Calu3 (cell line): ENCODE measurements around the gene COX8C. TPM values are rescaled to one million over a fixed set of nuclear protein-coding genes. Genes with fewer than 3 reads are reported as not detected.

Experiments
- BruUV-seq: library from RNA; stranded (reverse); fragments of 400-500 nt; replicated peaks from 2 replicates; lab custom pipeline; 2021; lab: Mats Ljungman, UMichigan
- CTCF ChIA-PET: fragments of 300-600 bp; sonication (Branson Sonifier 250); formaldehyde crosslinking; loops from one replicate; lab custom pipeline; 2022; ENCODE audit warnings: antibody characterized with exemption; lab: Charles Lee
- DNase-seq: peaks from one replicate; pipeline ENCODE4 v3.0.0; 2022
- H3K27ac Mint-ChIP-seq: one replicate; pipeline ENCODE4 v1.8.0; 2022; ENCODE audit warnings: mixed read lengths; ENCODE audit not compliant: unreplicated experiment
- H3K27me3 Mint-ChIP-seq: one replicate; pipeline ENCODE4 v1.8.0; 2022; ENCODE audit warnings: mixed read lengths; ENCODE audit not compliant: unreplicated experiment
- H3K36me3 Mint-ChIP-seq: one replicate; pipeline ENCODE4 v1.8.0; 2022; ENCODE audit warnings: mild to moderate bottlenecking, moderate library complexity, mixed read lengths; ENCODE audit not compliant: insufficient read depth, unreplicated experiment
- H3K4me1 Mint-ChIP-seq: one replicate; pipeline ENCODE4 v1.8.0; 2022; ENCODE audit warnings: mild to moderate bottlenecking, low read depth, mixed read lengths; ENCODE audit not compliant: unreplicated experiment
- H3K4me3 Mint-ChIP-seq: one replicate; pipeline ENCODE4 v1.8.0; 2022; ENCODE audit warnings: mild to moderate bottlenecking, low read depth, moderate library complexity, mixed read lengths; ENCODE audit not compliant: unreplicated experiment
- H3K9me3 Mint-ChIP-seq: one replicate; pipeline ENCODE4 v1.8.0; 2022; ENCODE audit warnings: low read depth, mixed read lengths; ENCODE audit not compliant: unreplicated experiment
- intact Hi-C: fragments of 100-400 bp; cut with micrococcal nuclease; formaldehyde crosslinking; loops from one replicate; pipeline ENCODE4 v1.10.0; 2022; ENCODE audit not compliant: unreplicated experiment
- total RNA-seq: library from RNA; stranded (reverse); gene quantifications from 2 replicates; pipeline ENCODE4 v1.2.3, GENCODE V29; 2022
- TF ChIP-seq, protein P1 (sequence below): fragments of 200-600 bp; IDR thresholded peaks from one replicate; pipeline ENCODE4 v1.8.0; 2022; ENCODE audit warnings: antibody characterized with exemption; ENCODE audit not compliant: unreplicated experiment

The COX8C gene
- total RNA-seq, 1 experiment from 2014 or later: not detected

DNA sequence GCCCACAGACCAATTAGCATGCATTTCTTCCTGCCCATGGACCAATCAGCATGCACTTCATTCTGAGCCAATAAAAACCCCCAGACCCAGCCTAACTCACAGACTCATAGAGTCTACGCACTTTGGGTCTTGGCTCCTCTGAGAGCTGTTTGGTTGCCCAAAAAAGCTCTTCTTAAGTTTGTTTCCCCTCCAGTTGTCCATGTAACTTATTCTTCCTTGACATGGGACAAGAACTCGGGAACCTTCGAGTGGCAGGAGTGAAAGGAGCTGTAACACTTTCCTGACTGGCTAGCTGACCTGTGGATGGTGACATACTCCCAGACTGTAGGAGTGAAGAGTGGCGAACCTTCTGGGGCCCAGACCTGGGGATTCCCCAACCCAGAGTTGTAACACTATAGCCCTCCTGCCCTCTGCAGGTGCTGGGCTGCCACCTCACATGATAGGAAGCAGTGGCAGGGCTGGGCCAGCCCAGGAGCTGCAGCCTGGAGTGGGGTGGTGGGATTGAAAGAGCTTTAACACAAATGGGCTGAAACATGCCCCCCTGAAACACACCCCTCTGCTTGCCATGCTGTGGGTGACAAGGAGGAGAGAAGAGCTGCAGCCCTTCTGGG lies 9.7 kb upstream of the COX8C start:
- Mint-ChIP-seq H3K27ac (no peak overlapping the region), H3K27me3 (no peaks in the 10 kb centered on the region), H3K4me3 (no peak overlapping the region), H3K4me1 (peaks cover 8% of the 10 kb centered on the region), H3K9me3 (no peaks in the 10 kb centered on the region), H3K36me3 (peaks cover 14% of the 10 kb centered on the region)
- intact Hi-C loops: no loop called here
- TF ChIP-seq, protein P1, sequence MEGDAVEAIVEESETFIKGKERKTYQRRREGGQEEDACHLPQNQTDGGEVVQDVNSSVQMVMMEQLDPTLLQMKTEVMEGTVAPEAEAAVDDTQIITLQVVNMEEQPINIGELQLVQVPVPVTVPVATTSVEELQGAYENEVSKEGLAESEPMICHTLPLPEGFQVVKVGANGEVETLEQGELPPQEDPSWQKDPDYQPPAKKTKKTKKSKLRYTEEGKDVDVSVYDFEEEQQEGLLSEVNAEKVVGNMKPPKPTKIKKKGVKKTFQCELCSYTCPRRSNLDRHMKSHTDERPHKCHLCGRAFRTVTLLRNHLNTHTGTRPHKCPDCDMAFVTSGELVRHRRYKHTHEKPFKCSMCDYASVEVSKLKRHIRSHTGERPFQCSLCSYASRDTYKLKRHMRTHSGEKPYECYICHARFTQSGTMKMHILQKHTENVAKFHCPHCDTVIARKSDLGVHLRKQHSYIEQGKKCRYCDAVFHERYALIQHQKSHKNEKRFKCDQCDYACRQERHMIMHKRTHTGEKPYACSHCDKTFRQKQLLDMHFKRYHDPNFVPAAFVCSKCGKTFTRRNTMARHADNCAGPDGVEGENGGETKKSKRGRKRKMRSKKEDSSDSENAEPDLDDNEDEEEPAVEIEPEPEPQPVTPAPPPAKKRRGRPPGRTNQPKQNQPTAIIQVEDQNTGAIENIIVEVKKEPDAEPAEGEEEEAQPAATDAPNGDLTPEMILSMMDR: no peak
- CTCF ChIA-PET: interaction anchor here (0.6 kb wide), 1 partner anchor 46 kb away, joined by 3 read pairs; no protein-coding TSS in a partner anchor
- no TSS peak for BruUV-seq
- no peak for DNase-seq

DNA sequence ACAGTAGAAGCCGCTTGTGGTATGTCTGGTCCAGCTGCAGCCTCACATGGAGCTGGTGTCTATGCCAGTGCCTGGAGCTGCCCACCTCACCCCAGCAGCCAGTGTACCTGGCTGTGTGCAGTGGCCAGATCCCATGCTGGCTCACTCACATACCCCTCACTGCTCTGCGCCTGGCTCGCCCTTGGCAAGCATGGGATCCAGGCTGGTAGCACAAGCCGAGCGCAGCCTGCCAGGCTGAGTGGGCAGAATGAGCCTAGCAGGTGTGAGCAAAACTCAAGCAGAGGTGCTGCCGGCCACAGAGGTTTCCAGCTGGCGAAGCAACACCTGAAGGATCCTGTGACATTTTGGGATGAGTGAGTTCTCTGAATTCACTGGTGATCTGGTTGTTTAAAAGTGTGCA lies 9.1 kb upstream of the COX8C start:
- Mint-ChIP-seq H3K36me3 (peaks cover 8% of the 10 kb centered on the region), H3K4me1 (peaks cover 8% of the 10 kb centered on the region), H3K9me3 (no peaks in the 10 kb centered on the region), H3K27me3 (no peaks in the 10 kb centered on the region), H3K4me3 (no peak overlapping the region), H3K27ac (no peak overlapping the region)
- intact Hi-C loops: no loop called here
- DNase-seq: no peak
- BruUV-seq: no TSS peak
- TF ChIP-seq, protein P1: no peak
- CTCF ChIA-PET: interaction anchor here (0.6 kb wide), 1 partner anchor 46 kb away, joined by 3 read pairs; no protein-coding TSS in a partner anchor

DNA sequence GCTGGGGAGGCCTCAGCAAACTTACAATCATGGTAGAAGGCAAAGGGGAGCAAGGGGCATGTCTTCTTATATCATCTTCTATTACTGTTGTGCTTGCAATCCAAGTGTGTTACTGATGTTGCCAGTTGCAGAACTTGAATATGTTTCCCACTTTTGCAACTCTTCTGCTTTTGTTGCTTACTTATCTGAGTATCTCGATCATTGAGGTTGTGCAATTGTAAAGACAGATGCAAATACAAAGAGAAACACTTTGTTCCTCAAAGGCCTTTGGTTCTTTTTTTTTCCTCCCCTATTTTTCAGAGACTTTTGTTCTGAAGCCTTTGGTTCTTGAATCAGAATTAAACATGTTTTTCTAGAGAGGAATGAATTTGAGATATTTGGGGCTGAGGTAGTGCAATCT lies 3.7 kb upstream of the COX8C start:
- Mint-ChIP-seq H3K27ac (no peak overlapping the region), H3K4me3 (no peak overlapping the region)
- CTCF ChIA-PET: no interaction called here

DNA sequence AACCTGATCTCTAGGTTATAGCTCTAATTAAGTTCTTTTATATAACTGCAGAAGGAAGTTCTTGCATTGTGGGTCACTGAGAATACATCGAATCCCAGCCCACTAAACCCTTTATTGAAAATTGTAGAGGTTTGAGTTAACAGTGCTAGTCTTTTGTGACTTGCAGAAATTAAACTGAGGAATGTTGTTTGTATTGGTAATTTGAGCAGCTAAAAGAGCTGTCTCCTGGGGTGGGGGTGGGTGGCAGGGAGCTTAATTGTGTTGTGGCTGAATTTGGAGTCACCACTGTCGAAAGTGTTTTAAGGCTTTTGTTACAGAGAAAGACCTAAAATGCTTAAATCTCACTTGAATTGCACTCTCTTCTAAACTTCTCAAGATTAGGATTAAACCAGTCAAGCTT lies 3.2 kb upstream of the COX8C start:
- CTCF ChIA-PET: no interaction called here
- H3K27ac Mint-ChIP-seq: no peak overlapping the region

More for the DNA sequence above, 3.7 kb upstream of the COX8C start:
- Mint-ChIP-seq H3K4me1 (no peaks in the 10 kb centered on the region), H3K36me3 (no peaks in the 10 kb centered on the region), H3K9me3 (no peaks in the 10 kb centered on the region), H3K27me3 (no peaks in the 10 kb centered on the region)
- BruUV-seq: no TSS peak
- intact Hi-C loops: no loop called here
- TF ChIP-seq, protein P1: no peak
- no peak for DNase-seq

More for the DNA sequence above, 3.2 kb upstream of the COX8C start:
- DNase-seq: no peak
- BruUV-seq: no TSS peak
- Mint-ChIP-seq H3K36me3 (no peaks in the 10 kb centered on the region), H3K4me3 (no peak overlapping the region), H3K4me1 (no peaks in the 10 kb centered on the region), H3K9me3 (no peaks in the 10 kb centered on the region), H3K27me3 (no peaks in the 10 kb centered on the region)
- TF ChIP-seq, protein P1: no peak
- intact Hi-C loops: no loop called here
